Upper lobe of right lung (tissue), 1 donor: ENCODE results near the gene WNT7A. TPM values are rescaled to one million over a fixed set of nuclear protein-coding genes. Genes with fewer than 3 reads are reported as not detected.

ENCODE experiments used
- ATAC-seq: fragments of 200-7000 bp; cut with Tn5 transposase; one replicate; pipeline ENCODE4 v1.9.1; 2020; ENCODE audit warnings: mild to moderate bottlenecking, moderate library complexity
- DNase-seq: peaks from one replicate; pipeline ENCODE4 v3.0.0-alpha.2; 2020
- H3K27ac ChIP-seq: fragments of 200-600 bp; one replicate; pipeline ENCODE4 v1.8.0; 2022
- H3K27me3 ChIP-seq: fragments of 200-600 bp; one replicate; pipeline ENCODE4 v1.8.0; 2022; ENCODE audit warnings: mild to moderate bottlenecking
- H3K36me3 ChIP-seq: fragments of 200-600 bp; one replicate; pipeline ENCODE4 v1.8.0; 2022
- H3K4me1 ChIP-seq: fragments of 200-600 bp; one replicate; pipeline ENCODE4 v1.8.0; 2022
- H3K4me3 ChIP-seq: fragments of 200-600 bp; one replicate; pipeline ENCODE4 v1.8.0; 2022; ENCODE audit warnings: mild to moderate bottlenecking
- H3K9me3 ChIP-seq: fragments of 200-600 bp; one replicate; pipeline ENCODE4 v1.8.0; 2022
- CTCF ChIP-seq: fragments of 200-600 bp; IDR thresholded peaks from one replicate; pipeline ENCODE4 v1.8.0; 2022; ENCODE audit warnings: antibody characterized with exemption
- intact Hi-C: fragments of 100-400 bp; cut with DNase I; formaldehyde crosslinking; loops from one replicate; pipeline ENCODE4 v1.11.0; 2022
- total RNA-seq: library from RNA; stranded (reverse); fragmentation: NEBNext Ultra II Directional; extraction: Animal tissue kit (Norgen Biotek cat#: 25700); gene quantifications from one replicate; pipeline ENCODE4 v1.2.1, GENCODE V29; 2021
- donor health status: DM: no; HTN: yes; CAD: no; lungs with severe emphysema.

The WNT7A gene
- total RNA-seq, 1 donor from 2014 or later: 6.6 TPM

DNA sequence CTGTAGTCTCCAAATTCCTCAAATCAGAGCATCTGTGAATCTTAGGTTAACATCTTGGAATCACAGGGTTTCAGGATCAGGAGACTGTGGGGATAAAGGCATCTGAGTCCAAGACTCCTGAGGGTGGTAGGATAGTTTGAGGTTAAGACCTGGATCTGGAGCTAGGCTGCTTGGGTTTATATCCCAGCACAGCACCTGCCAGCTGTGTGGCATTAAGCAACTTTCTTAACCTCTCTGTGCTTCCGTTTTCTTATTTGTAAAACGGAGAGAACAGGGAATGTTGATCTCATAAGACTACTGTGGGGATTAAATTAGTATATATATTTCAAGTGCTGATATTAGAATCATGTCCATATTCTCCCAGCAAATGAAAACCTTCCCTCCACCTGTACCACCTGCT, 33.6 kb downstream of the WNT7A start:
- Histone ChIP-seq H3K36me3 (no peaks in the 10 kb centered on the region), H3K27ac (no peak overlapping the region), H3K9me3 (no peaks in the 10 kb centered on the region), H3K4me1 (no peaks in the 10 kb centered on the region), H3K27me3 (peaks cover 15% of the 10 kb centered on the region), H3K4me3 (no peak overlapping the region)
- TF ChIP-seq CTCF: no peak
- DNase-seq (no peak), ATAC-seq (no peak)
- intact Hi-C loops: no loop called here

- ATAC-seq: no peak
Observed at GRCh38 chr3:13845806-13846205, 34.1 kb downstream of the WNT7A start.

DNA sequence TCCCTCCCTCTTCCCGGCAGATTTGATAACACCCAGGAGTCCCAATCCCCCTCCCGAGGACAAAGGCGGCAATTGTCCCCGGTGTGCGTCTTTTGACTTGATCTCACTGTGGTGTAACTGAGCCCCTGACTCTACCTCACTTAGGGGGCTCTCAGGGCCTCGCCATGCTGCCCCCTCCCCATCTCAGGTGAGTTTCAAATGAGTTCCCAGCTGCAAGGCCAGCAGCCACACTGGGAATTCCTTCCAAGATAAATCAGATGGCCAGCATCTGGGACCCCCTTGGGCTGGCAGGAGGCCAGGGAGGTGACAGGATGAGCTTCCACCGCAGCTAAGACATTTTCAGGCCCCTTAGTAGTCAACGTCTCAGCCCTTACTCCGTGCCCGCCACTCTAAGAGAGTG, 35.0 kb downstream of the WNT7A start:
- no peak overlapping the region for H3K27ac ChIP-seq
- H3K9me3 ChIP-seq: no peaks in the 10 kb centered on the region
- ATAC-seq (no peak), DNase-seq (no peak)
- TF ChIP-seq CTCF: no peak
- H3K36me3 ChIP-seq: no peaks in the 10 kb centered on the region
- no peak overlapping the region for H3K4me3 ChIP-seq
- intact Hi-C loops: no loop called here
- no peaks in the 10 kb centered on the region for H3K4me1 ChIP-seq
- H3K27me3 ChIP-seq: peaks cover 15% of the 10 kb centered on the region

More at GRCh38 chr3:13845806-13846205, 34.1 kb downstream of the WNT7A start:
- Histone ChIP-seq H3K27ac (no peak overlapping the region), H3K4me1 (no peaks in the 10 kb centered on the region), H3K9me3 (no peaks in the 10 kb centered on the region), H3K27me3 (peaks cover 15% of the 10 kb centered on the region), H3K4me3 (no peak overlapping the region), H3K36me3 (no peaks in the 10 kb centered on the region)
- intact Hi-C loops: no loop called here
- no peak for DNase-seq
- TF ChIP-seq CTCF: no peak

- intact Hi-C loops: no loop called here
- no peak for TF ChIP-seq CTCF
- no peak for ATAC-seq
Observed at GRCh38 chr3:13844286-13844685, 35.6 kb downstream of the WNT7A start.

GRCh38 chr3:13843351-13843750, 36.5 kb downstream of the WNT7A start:
- DNase-seq (no peak), ATAC-seq (no peak)
- no peak overlapping the region for H3K4me3 ChIP-seq
- H3K4me1 ChIP-seq: no peaks in the 10 kb centered on the region
- TF ChIP-seq CTCF: no peak
- no peaks in the 10 kb centered on the region for H3K36me3 ChIP-seq
- intact Hi-C loops: no loop called here
- peaks cover 15% of the 10 kb centered on the region for H3K27me3 ChIP-seq
- no peaks in the 10 kb centered on the region for H3K9me3 ChIP-seq
- no peak overlapping the region for H3K27ac ChIP-seq

More at GRCh38 chr3:13844286-13844685, 35.6 kb downstream of the WNT7A start:
- no peak for DNase-seq
- H3K27me3 ChIP-seq: peaks cover 15% of the 10 kb centered on the region
- H3K9me3 ChIP-seq: no peaks in the 10 kb centered on the region
- no peaks in the 10 kb centered on the region for H3K4me1 ChIP-seq
- no peak overlapping the region for H3K27ac ChIP-seq
- H3K4me3 ChIP-seq: no peak overlapping the region
- H3K36me3 ChIP-seq: no peaks in the 10 kb centered on the region

GRCh38 chr3:13842226-13842625, 37.6 kb downstream of the WNT7A start:
- TF ChIP-seq CTCF: no peak
- no peaks in the 10 kb centered on the region for H3K4me1 ChIP-seq
- no peaks in the 10 kb centered on the region for H3K9me3 ChIP-seq
- DNase-seq (no peak), ATAC-seq (no peak)
- peaks cover 15% of the 10 kb centered on the region for H3K27me3 ChIP-seq
- intact Hi-C loops: no loop called here
- H3K4me3 ChIP-seq: no peak overlapping the region
- H3K36me3 ChIP-seq: no peaks in the 10 kb centered on the region
- H3K27ac ChIP-seq: no peak overlapping the region
